ENCODE results near the gene KIAA1217.

DNA sequence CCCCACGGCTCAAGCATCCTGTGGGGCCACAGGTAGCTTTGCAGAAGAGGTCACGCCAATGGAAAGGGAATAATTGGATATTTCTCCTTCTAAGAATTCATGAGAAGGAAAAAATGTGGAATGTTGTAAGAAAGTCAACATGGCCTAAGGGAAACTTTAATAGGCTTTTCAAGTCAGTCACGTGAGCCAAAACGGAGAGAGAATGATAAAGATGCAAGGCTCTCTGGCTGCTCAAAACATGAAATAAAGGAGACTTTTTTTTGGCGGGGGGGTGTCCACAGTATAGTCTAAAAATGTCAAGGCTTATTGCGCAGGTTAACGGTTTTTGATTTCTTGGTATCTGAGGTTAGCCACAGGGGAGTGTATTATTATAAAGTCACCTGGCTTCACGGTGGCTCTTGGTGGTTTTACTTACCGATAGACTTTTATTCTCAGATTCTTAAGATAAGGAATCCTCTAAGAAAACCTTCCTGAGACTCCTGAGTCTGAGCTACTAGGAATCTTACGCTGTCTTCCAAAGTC lies 366.6 kb downstream of the KIAA1217 start:
- TF ChIP-seq, protein P1, sequence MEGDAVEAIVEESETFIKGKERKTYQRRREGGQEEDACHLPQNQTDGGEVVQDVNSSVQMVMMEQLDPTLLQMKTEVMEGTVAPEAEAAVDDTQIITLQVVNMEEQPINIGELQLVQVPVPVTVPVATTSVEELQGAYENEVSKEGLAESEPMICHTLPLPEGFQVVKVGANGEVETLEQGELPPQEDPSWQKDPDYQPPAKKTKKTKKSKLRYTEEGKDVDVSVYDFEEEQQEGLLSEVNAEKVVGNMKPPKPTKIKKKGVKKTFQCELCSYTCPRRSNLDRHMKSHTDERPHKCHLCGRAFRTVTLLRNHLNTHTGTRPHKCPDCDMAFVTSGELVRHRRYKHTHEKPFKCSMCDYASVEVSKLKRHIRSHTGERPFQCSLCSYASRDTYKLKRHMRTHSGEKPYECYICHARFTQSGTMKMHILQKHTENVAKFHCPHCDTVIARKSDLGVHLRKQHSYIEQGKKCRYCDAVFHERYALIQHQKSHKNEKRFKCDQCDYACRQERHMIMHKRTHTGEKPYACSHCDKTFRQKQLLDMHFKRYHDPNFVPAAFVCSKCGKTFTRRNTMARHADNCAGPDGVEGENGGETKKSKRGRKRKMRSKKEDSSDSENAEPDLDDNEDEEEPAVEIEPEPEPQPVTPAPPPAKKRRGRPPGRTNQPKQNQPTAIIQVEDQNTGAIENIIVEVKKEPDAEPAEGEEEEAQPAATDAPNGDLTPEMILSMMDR (IDR thresholded peaks at IDR 0.05; ENCODE audit: insufficient read depth, low read length, poor library complexity, severe bottlenecking): no peak
- TF ChIP-seq EZH2phosphoT487 (conservative IDR thresholded peaks at IDR 0.05; ENCODE audit: low read length): no peak
